ENCODE measurements around the gene DTHD1. TPM values are rescaled to one million over a fixed set of nuclear protein-coding genes. Genes with fewer than 3 reads are reported as not detected.

The DTHD1 gene
- total and polyA plus RNA-seq, 2 donors (not counting 3 experiments of a cell fraction or from before 2014, with no cell fraction given) = not detected

DNA sequence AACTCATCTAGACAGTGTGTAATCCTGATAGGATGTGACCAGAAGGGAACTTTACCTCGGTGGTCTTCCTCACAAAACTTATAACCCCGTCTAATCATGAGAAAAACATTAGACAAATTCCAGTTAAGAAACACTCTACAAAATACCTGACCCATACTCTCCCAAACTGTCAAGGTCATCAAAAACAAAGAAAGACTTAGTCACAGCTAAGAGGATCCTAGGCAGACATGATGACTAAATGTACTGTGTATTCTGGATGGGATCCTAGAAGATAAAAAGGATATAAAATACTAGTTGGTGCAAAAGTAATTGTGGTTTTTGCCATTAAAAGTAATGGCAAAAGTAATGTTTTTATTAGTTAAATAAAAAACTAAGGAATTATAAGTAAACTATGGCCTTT, 81.6 kb downstream of the DTHD1 start:
- H3K4me1 ChIP-seq (ENCODE audit: control insufficient read depth, extremely low read depth, insufficient read depth, low read length) = no peaks in the 10 kb centered on the region
- H3K27me3 ChIP-seq (ENCODE audit: control insufficient read depth in 2 of 2, insufficient read depth in 2 of 2, low read length in 2 of 2) = no peaks in the 10 kb centered on the region
- no TSS peak for BruUV-seq (replicated peaks)
- no peaks in the 10 kb centered on the region for H3K9me1 ChIP-seq (replicated peaks; ENCODE audit: control insufficient read depth, extremely low read depth, insufficient read depth, low read length)
- no peak overlapping the region for H3K9ac ChIP-seq (replicated peaks; ENCODE audit: extremely low read depth, insufficient read depth, low read length)
- no peak overlapping the region for H3K4me2 ChIP-seq (ENCODE audit: insufficient read depth, low read length)
- DNase-seq (ENCODE audit: low read depth, low spot score) (no peak), FAIRE-seq (no peak)
- H2AFZ ChIP-seq (ENCODE audit: low read depth, low read length) = no peak overlapping the region
- TF ChIP-seq EZH2 (IDR thresholded peaks at IDR 0.05; ENCODE audit: borderline replicate concordance, low read depth, low read length, severe bottlenecking) (no peak), MYC (IDR thresholded peaks at IDR 0.05; ENCODE audit: low read depth, low read length) (no peak), POLR2AphosphoS5 (IDR thresholded peaks at IDR 0.05; ENCODE audit: insufficient read depth, low read depth, low read length) (no peak), POLR2A (IDR thresholded peaks at IDR 0.05; ENCODE audit: low read depth, low read length) (no peak), JUN (IDR thresholded peaks at IDR 0.05; ENCODE audit: borderline replicate concordance, insufficient read depth, insufficient read length, low read depth) (no peak), GATA2 (IDR thresholded peaks at IDR 0.05; ENCODE audit: insufficient read depth, insufficient read length, low read depth, low read length) (no peak), FOS (IDR thresholded peaks at IDR 0.05; ENCODE audit: borderline replicate concordance, insufficient read depth, low read length) (no peak)
- TF ChIP-seq, protein P1, sequence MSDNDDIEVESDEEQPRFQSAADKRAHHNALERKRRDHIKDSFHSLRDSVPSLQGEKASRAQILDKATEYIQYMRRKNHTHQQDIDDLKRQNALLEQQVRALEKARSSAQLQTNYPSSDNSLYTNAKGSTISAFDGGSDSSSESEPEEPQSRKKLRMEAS (IDR thresholded peaks at IDR 0.05; ENCODE audit: insufficient read depth, insufficient read length) = no peak
- TF ChIP-seq, protein P2, sequence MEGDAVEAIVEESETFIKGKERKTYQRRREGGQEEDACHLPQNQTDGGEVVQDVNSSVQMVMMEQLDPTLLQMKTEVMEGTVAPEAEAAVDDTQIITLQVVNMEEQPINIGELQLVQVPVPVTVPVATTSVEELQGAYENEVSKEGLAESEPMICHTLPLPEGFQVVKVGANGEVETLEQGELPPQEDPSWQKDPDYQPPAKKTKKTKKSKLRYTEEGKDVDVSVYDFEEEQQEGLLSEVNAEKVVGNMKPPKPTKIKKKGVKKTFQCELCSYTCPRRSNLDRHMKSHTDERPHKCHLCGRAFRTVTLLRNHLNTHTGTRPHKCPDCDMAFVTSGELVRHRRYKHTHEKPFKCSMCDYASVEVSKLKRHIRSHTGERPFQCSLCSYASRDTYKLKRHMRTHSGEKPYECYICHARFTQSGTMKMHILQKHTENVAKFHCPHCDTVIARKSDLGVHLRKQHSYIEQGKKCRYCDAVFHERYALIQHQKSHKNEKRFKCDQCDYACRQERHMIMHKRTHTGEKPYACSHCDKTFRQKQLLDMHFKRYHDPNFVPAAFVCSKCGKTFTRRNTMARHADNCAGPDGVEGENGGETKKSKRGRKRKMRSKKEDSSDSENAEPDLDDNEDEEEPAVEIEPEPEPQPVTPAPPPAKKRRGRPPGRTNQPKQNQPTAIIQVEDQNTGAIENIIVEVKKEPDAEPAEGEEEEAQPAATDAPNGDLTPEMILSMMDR (IDR thresholded peaks at IDR 0.05; ENCODE audit: extremely low read depth in 1 of 2, insufficient read depth in 1 of 2, low read depth in 1 of 2, low read length in 2 of 2) = no peak
- CTCF ChIA-PET = no interaction called here
- H3K9me3 ChIP-seq (replicated peaks; ENCODE audit: control insufficient read depth, insufficient read depth, low read length) = no peaks in the 10 kb centered on the region
- no peak overlapping the region for H3K4me3 ChIP-seq (replicated peaks in 1 of 3; ENCODE audit: insufficient read depth in 1 of 3, low read depth in 1 of 3, low read length in 3 of 3)
- H3K27ac ChIP-seq (ENCODE audit: insufficient read depth, low read depth, low read length) = no peak overlapping the region
- no peaks in the 10 kb centered on the region for H3K79me2 ChIP-seq (ENCODE audit: control insufficient read depth, insufficient read depth, low read length)
- no peaks in the 10 kb centered on the region for H4K20me1 ChIP-seq (replicated peaks; ENCODE audit: control insufficient read depth, extremely low read depth, insufficient read depth, low read length)
- dilution Hi-C loops (cut with MboI; ENCODE audit: extremely low pct_ligation_motif_present, low sequenced_read_pairs) (no loop called here), intact Hi-C loops (cut with micrococcal nuclease) (no loop called here)
- no peaks in the 10 kb centered on the region for H3K36me3 ChIP-seq (ENCODE audit: control insufficient read depth in 2 of 2, extremely low read depth in 1 of 2, insufficient read depth in 2 of 2, low read length in 2 of 2)
- POLR2A ChIA-PET = no interaction called here
